CD14-positive monocyte (primary cell): ENCODE results near the gene SLC27A2. TPM values are rescaled to one million over a fixed set of nuclear protein-coding genes. Genes with fewer than 3 reads are reported as not detected.

Experiments used
- DNase-seq, 3 donors: peaks; one replicate each; pipeline ENCODE4 v3.0.0-alpha.2; 2011 to 2022
- H2AFZ ChIP-seq: 2 replicates; pipeline ENCODE4 v1.6.0; 2012; ENCODE audit warnings: mild to moderate bottlenecking, low read depth, low read length, inconsistent platforms; ENCODE audit not compliant: insufficient read depth, poor library complexity, severe bottlenecking
- H3K27ac ChIP-seq, 2 donors: 1 replicate in 1 of 2; 2 replicates in 1 of 2; pipeline ENCODE4 v1.5.1; 2012 to 2013; ENCODE audit warnings: low read length in 2 of 2, control low read depth in 1 of 2, inconsistent platforms in 1 of 2, low read depth in 1 of 2, mild to moderate bottlenecking in 1 of 2
- H3K27me3 ChIP-seq, 2 donors: one replicate each; pipeline versions ENCODE4 v1.6.0 to v1.6.1; 2011 to 2013; ENCODE audit warnings: low read length in 2 of 2; ENCODE audit not compliant: control insufficient read depth in 2 of 2, insufficient read depth in 2 of 2
- H3K36me3 ChIP-seq, 2 donors: replicated peaks in 1 of 2; 1 replicate in 1 of 2; 2 replicates in 1 of 2; pipeline versions ENCODE4 v1.5.1 to v1.6.1; 2012 to 2013; ENCODE audit warnings: low read length in 2 of 2, control low read depth in 1 of 2, inconsistent platforms in 1 of 2, mild to moderate bottlenecking in 1 of 2; ENCODE audit not compliant: insufficient read depth in 2 of 2, control insufficient read depth in 1 of 2
- H3K4me1 ChIP-seq, 2 donors: 1 replicate in 1 of 2; 2 replicates in 1 of 2; pipeline versions ENCODE4 v1.5.1 to v1.6.1; 2012 to 2013; ENCODE audit warnings: low read length in 2 of 2, control low read depth in 1 of 2, inconsistent platforms in 1 of 2, mild to moderate bottlenecking in 1 of 2, moderate library complexity in 1 of 2; ENCODE audit not compliant: insufficient read depth in 2 of 2, control insufficient read depth in 1 of 2
- H3K4me2 ChIP-seq: replicated peaks from 2 replicates; pipeline ENCODE3; 2012; ENCODE audit warnings: low read length, moderate library complexity, mild to moderate bottlenecking; ENCODE audit not compliant: poor library complexity, severe bottlenecking; ENCODE audit errors: extremely low read depth
- H3K4me3 ChIP-seq, 3 experiments: fragments of 200-600 bp in 1 of 3; sonication (generic) in 1 of 3; replicated peaks in 1 of 3; 1 replicate in 2 of 3; 2 replicates in 1 of 3; pipeline ENCODE4 v1.5.1; 2011 to 2013; ENCODE audit warnings: low read length in 3 of 3, mild to moderate bottlenecking in 3 of 3, control low read depth in 2 of 3, low read depth in 2 of 3, inconsistent platforms in 1 of 3, moderate library complexity in 1 of 3
- H3K79me2 ChIP-seq: 2 replicates; pipeline ENCODE4 v1.6.0; 2012; ENCODE audit warnings: mild to moderate bottlenecking, control low read depth, inconsistent platforms, low read length, moderate library complexity; ENCODE audit not compliant: insufficient read depth
- H3K9ac ChIP-seq: 2 replicates; pipeline ENCODE4 v1.6.0; 2017; ENCODE audit warnings: low read length, mild to moderate bottlenecking; ENCODE audit not compliant: insufficient read depth, poor library complexity, severe bottlenecking
- H3K9me3 ChIP-seq, 2 donors: replicated peaks in 1 of 2; 1 replicate in 1 of 2; 2 replicates in 1 of 2; pipeline versions ENCODE4 v1.5.1 to v1.6.1; 2012 to 2013; ENCODE audit warnings: low read length in 2 of 2, control low read depth in 1 of 2; ENCODE audit not compliant: control insufficient read depth in 1 of 2, insufficient read depth in 1 of 2
- H4K20me1 ChIP-seq: 2 replicates; pipeline ENCODE4 v1.6.0; 2012; ENCODE audit warnings: mild to moderate bottlenecking, low read length, control low read depth, moderate library complexity; ENCODE audit not compliant: insufficient read depth
- H3K27ac Mint-ChIP-seq, 7 donors: one replicate each; pipeline ENCODE4 v1.8.0; 2020; ENCODE audit warnings: mild to moderate bottlenecking in 7 of 7, mixed read lengths in 7 of 7, moderate library complexity in 6 of 7, inconsistent platforms in 2 of 7
- H3K27me3 Mint-ChIP-seq, 3 donors: one replicate each; pipeline ENCODE4 v1.8.0; 2021 to 2022; ENCODE audit warnings: low read depth in 3 of 3, mild to moderate bottlenecking in 3 of 3, mixed read lengths in 3 of 3, moderate library complexity in 3 of 3, inconsistent platforms in 1 of 3
- H3K36me3 Mint-ChIP-seq, 2 donors: one replicate each; pipeline ENCODE4 v1.8.0; 2020; ENCODE audit warnings: mixed read lengths in 2 of 2, inconsistent platforms in 1 of 2, mild to moderate bottlenecking in 1 of 2
- H3K4me1 Mint-ChIP-seq: one replicate; pipeline ENCODE4 v1.8.0; 2020; ENCODE audit warnings: mild to moderate bottlenecking, mixed read lengths
- H3K4me3 Mint-ChIP-seq, 2 donors: one replicate each; pipeline ENCODE4 v1.8.0; 2020; ENCODE audit warnings: mild to moderate bottlenecking in 2 of 2, mixed read lengths in 2 of 2, moderate library complexity in 1 of 2
- H3K9me3 Mint-ChIP-seq, 7 donors: one replicate each; pipeline ENCODE4 v1.8.0; 2020 to 2022; ENCODE audit warnings: mixed read lengths in 7 of 7, mild to moderate bottlenecking in 6 of 7, moderate library complexity in 6 of 7, inconsistent platforms in 2 of 7
- WGBS: methylation state at CpG from one replicate; pipeline ENCODE4 v1.1.5; 2013; ENCODE audit warnings: missing lambda C conversion rate; ENCODE audit not compliant: insufficient coverage; 5-methylcytosine and 5-hydroxymethylcytosine counted together
- intact Hi-C, 2 donors: fragments of 100-400 bp; cut with micrococcal nuclease; formaldehyde crosslinking; loops; one replicate each; pipeline versions ENCODE4 v1.15.0 to v1.15.1; 2023
- polyA plus RNA-seq, 3 donors: library from polyadenylated mRNA; depleted of rRNA in 1 of 3; unstranded in 2 of 3; stranded (reverse) in 1 of 3; fragments of 300-500 nt in 2 of 3; fragments of >200 nt in 1 of 3; fragmentation: Illumina TruSeq in 2 of 3; gene quantifications; 1 replicate in 2 of 3; 2 replicates in 1 of 3; pipeline ENCODE4 v1.2.3, GENCODE V29; 2012 to 2021
- TF ChIP-seq, protein P1 (sequence below): fragments of 200-600 bp; IDR thresholded peaks from one replicate; pipeline ENCODE4 v1.8.0; 2022; ENCODE audit warnings: antibody characterized with exemption, mild to moderate bottlenecking

SLC27A2 gene
- polyA plus RNA-seq, 3 donors = 0.13 TPM; not detected in 2

DNA sequence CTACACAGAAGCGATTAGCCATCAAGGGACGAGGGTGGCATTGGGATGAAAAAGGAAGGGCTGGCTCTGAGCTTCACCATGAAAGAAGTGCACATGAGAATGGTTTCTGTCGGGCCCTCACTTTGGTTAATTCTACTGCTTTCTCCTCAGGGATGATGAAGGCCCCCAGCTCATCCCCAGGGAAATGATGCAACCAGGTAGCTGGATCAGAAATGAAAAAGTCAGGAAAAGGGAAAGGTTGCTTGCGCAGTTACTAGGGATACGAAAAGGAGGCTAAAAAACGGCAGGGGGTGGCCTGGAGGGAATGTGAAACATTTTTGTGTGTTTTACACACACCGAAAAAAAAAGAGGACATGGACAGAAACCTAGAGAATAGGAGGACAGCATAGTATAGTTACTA lies 1.4 kb upstream of the SLC27A2 start:
- H4K20me1 ChIP-seq = no peaks in the 10 kb centered on the region
- H3K27ac Mint-ChIP-seq = no peak overlapping the region
- no peak for DNase-seq
- no peak overlapping the region for H3K27ac ChIP-seq
- H3K9me3 ChIP-seq = no peaks in the 10 kb centered on the region
- no peak overlapping the region for H3K4me3 Mint-ChIP-seq
- no peak overlapping the region for H3K4me2 ChIP-seq
- WGBS = 93% methylated on average over 3 of the region's 7 CpGs
- no peak overlapping the region for H2AFZ ChIP-seq
- H3K4me1 Mint-ChIP-seq = peaks cover 20% of the 10 kb centered on the region
- peaks cover 15 to 25% of the 10 kb centered on the region in 2 donors for H3K27me3 ChIP-seq
- H3K9ac ChIP-seq = no peak overlapping the region
- H3K36me3 Mint-ChIP-seq = no peaks in the 10 kb centered on the region
- H3K27me3 Mint-ChIP-seq = peaks cover 21 to 32% (median 29%) of the 10 kb centered on the region in 3 donors
- TF ChIP-seq, protein P1, sequence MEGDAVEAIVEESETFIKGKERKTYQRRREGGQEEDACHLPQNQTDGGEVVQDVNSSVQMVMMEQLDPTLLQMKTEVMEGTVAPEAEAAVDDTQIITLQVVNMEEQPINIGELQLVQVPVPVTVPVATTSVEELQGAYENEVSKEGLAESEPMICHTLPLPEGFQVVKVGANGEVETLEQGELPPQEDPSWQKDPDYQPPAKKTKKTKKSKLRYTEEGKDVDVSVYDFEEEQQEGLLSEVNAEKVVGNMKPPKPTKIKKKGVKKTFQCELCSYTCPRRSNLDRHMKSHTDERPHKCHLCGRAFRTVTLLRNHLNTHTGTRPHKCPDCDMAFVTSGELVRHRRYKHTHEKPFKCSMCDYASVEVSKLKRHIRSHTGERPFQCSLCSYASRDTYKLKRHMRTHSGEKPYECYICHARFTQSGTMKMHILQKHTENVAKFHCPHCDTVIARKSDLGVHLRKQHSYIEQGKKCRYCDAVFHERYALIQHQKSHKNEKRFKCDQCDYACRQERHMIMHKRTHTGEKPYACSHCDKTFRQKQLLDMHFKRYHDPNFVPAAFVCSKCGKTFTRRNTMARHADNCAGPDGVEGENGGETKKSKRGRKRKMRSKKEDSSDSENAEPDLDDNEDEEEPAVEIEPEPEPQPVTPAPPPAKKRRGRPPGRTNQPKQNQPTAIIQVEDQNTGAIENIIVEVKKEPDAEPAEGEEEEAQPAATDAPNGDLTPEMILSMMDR = no peak
- H3K4me1 ChIP-seq = peaks cover 10 to 15% of the 10 kb centered on the region in 2 donors
- intact Hi-C loops = loop anchor here in 1 of 2 donors (10.0 kb wide), 1 partner anchor 124 kb away; no protein-coding TSS in a partner anchor
- H3K9me3 Mint-ChIP-seq = peaks cover 0 to 3% (median 1%) of the 10 kb centered on the region in 7 donors
- no peaks in the 10 kb centered on the region for H3K79me2 ChIP-seq
- no peaks in the 10 kb centered on the region for H3K36me3 ChIP-seq
- no peak overlapping the region for H3K4me3 ChIP-seq

DNA sequence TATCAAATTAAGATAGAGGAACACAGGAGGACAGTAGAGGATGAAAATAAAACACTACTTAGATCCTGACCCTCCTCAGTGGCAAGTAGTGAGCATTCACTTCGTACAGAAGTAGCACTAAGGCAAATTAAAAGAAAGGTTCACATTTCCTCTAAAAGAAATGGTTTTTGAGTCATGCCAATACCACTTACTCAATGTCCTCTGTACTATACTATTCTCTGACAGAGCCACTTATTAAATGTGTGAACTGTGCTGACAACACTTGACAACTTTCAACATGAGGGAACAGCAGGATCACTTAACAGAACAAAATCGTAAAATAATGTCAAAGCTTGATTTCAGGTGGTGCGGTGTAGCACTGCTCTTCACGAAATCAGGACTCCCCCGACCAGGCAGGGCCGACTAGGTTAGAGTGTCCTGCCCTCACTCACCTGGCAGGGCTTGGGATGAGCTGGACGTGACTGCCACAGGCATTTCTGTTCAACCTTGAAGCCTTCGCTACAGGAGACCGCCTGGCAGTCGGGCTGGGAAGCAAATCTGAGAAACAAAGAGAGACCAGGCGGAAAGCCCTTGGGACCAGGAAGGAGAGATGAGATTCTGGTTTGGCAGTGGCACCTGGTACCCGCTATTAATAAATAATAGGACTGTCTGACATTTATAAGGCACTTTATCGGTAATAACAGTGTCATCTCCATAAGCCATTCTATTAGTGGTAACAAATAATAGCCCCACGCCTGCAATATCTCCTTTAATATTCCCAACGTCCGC lies 611 bp upstream of the SLC27A2 start:
- Histone ChIP-seq H3K79me2 (no peaks in the 10 kb centered on the region), H3K27me3 (peaks cover 15 to 25% of the 10 kb centered on the region in 2 donors), H3K4me3 (peak overlapping the region in 2 of 3 experiments; percentile 49 to 79), H4K20me1 (no peaks in the 10 kb centered on the region), H3K27ac (no peak overlapping the region), H3K4me2 (peak overlapping the region; percentile 92), H3K9me3 (no peaks in the 10 kb centered on the region), H3K9ac (no peak overlapping the region), H3K4me1 (peaks cover 10 to 15% of the 10 kb centered on the region in 2 donors), H3K36me3 (no peaks in the 10 kb centered on the region), H2AFZ (peak overlapping the region; percentile 83)
- WGBS = 89% methylated on average over 9 of the region's 16 CpGs
- TF ChIP-seq, protein P1 = no peak
- Mint-ChIP-seq H3K9me3 (peaks cover 0 to 3% (median 1%) of the 10 kb centered on the region in 7 donors), H3K27ac (no peak overlapping the region), H3K4me3 (peak overlapping the region; percentile 91 to 97), H3K27me3 (peaks cover 21 to 32% (median 29%) of the 10 kb centered on the region in 3 donors), H3K4me1 (peaks cover 20% of the 10 kb centered on the region), H3K36me3 (no peaks in the 10 kb centered on the region)
- no peak for DNase-seq
- intact Hi-C loops = loop anchor here in 1 of 2 donors (10.0 kb wide), 1 partner anchor 123 kb away; no protein-coding TSS in a partner anchor
